K562 (cell line): Measurements from ENCODE around the gene DYRK1A. TPM values are rescaled to one million over a fixed set of nuclear protein-coding genes. Genes with fewer than 3 reads are reported as not detected.

Source experiments
- GATAD2B ChIP-seq: fragments of 450-650 bp; IDR thresholded peaks from 2 replicates; pipeline ENCODE4 v1.6.1; 2017; ENCODE audit warnings: mild to moderate bottlenecking, borderline replicate concordance
- ZNF655 ChIP-seq: fragments of 250-450 bp; sonication (Bioruptor Pico); IDR thresholded peaks from 2 replicates; pipeline ENCODE4 v1.5.0; 2021
- polyA plus RNA-seq, 8 experiments: library from polyadenylated mRNA; depleted of rRNA in 4 of 8; stranded (reverse) in 5 of 8; unstranded in 3 of 8; fragments of >200 nt; fragmentation: Nextera tagmentation in 2 of 8; fragmentation: Illumina TruSeq in 1 of 8; extraction: Ambion mirVana in 2 of 8; extraction: Trizol in 1 of 8; gene quantifications; 2 replicates each; pipeline versions ENCODE4 v1.2.1 to v1.2.3, GENCODE V29; 2011 to 2014; ENCODE audit warnings: inconsistent platforms in 1 of 8, missing spikeins in 1 of 8
- total RNA-seq, 7 experiments: library from RNA; depleted of rRNA in 6 of 7; stranded (reverse); fragments of >200 nt in 6 of 7; fragmentation: Illumina TruSeq in 2 of 7; extraction: Trizol in 2 of 7; gene quantifications; 2 replicates each; pipeline versions ENCODE4 v1.2.1 to v1.2.3, GENCODE V29; 2011 to 2021; ENCODE audit warnings: low replicate concordance in 1 of 7
- TF ChIP-seq, protein P1 (sequence below), 2 experiments: fragments of 450-650 bp in 1 of 2; IDR thresholded peaks; 2 replicates each; pipeline ENCODE4 v1.6.1; 2011 to 2017; ENCODE audit warnings: low read depth in 2 of 2, antibody characterized with exemption in 1 of 2, borderline replicate concordance in 1 of 2, low read length in 1 of 2, mild to moderate bottlenecking in 1 of 2, mixed read lengths in 1 of 2; ENCODE audit not compliant: control insufficient read depth in 1 of 2
- TF ChIP-seq, protein P2 (sequence below): fragments of 250-450 bp; sonication (Bioruptor Pico); IDR thresholded peaks from 2 replicates; pipeline ENCODE4 v1.8.0; 2022; ENCODE audit warnings: inconsistent platforms

DYRK1A gene
- total and polyA plus RNA-seq, 9 of the 15 experiments (the other 6 are each of a cell fraction or from before 2014, with no cell fraction given): 3.7 to 64.8 (median 42.3) TPM

- TF ChIP-seq, protein P1, sequence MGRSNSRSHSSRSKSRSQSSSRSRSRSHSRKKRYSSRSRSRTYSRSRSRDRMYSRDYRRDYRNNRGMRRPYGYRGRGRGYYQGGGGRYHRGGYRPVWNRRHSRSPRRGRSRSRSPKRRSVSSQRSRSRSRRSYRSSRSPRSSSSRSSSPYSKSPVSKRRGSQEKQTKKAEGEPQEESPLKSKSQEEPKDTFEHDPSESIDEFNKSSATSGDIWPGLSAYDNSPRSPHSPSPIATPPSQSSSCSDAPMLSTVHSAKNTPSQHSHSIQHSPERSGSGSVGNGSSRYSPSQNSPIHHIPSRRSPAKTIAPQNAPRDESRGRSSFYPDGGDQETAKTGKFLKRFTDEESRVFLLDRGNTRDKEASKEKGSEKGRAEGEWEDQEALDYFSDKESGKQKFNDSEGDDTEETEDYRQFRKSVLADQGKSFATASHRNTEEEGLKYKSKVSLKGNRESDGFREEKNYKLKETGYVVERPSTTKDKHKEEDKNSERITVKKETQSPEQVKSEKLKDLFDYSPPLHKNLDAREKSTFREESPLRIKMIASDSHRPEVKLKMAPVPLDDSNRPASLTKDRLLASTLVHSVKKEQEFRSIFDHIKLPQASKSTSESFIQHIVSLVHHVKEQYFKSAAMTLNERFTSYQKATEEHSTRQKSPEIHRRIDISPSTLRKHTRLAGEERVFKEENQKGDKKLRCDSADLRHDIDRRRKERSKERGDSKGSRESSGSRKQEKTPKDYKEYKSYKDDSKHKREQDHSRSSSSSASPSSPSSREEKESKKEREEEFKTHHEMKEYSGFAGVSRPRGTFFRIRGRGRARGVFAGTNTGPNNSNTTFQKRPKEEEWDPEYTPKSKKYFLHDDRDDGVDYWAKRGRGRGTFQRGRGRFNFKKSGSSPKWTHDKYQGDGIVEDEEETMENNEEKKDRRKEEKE (IDR thresholded peaks at IDR 0.05; ENCODE audit: borderline replicate concordance in 1 of 2, control insufficient read depth in 1 of 2, low read depth in 2 of 2, low read length in 1 of 2): no peak
- TF ChIP-seq ZNF655 (CRISPR knock-in tag) (no peak), GATAD2B (no peak)
- TF ChIP-seq, protein P2, sequence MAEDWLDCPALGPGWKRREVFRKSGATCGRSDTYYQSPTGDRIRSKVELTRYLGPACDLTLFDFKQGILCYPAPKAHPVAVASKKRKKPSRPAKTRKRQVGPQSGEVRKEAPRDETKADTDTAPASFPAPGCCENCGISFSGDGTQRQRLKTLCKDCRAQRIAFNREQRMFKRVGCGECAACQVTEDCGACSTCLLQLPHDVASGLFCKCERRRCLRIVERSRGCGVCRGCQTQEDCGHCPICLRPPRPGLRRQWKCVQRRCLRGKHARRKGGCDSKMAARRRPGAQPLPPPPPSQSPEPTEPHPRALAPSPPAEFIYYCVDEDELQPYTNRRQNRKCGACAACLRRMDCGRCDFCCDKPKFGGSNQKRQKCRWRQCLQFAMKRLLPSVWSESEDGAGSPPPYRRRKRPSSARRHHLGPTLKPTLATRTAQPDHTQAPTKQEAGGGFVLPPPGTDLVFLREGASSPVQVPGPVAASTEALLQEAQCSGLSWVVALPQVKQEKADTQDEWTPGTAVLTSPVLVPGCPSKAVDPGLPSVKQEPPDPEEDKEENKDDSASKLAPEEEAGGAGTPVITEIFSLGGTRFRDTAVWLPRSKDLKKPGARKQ: no peak
Measured at GRCh38 chr21:37550618-37551330, 184.2 kb downstream of the DYRK1A start (continued).
